Breast epithelium (tissue), 4 donors: ENCODE data around the gene CNGB1. TPM values are rescaled to one million over a fixed set of nuclear protein-coding genes. Genes with fewer than 3 reads are reported as not detected.

Experiments
- DNase-seq, 2 donors: peaks; one replicate each; pipeline ENCODE4 v3.0.0-alpha.2; 2019; ENCODE audit warnings: low spot score in 2 of 2
- H3K27ac ChIP-seq, 2 donors: fragments of 200-600 bp; sonication (generic) in 1 of 2; one replicate each; pipeline ENCODE4 v1.5.1; 2016 to 2019; ENCODE audit warnings: mild to moderate bottlenecking in 1 of 2
- H3K27me3 ChIP-seq, 2 donors: fragments of 200-600 bp; sonication (generic) in 1 of 2; one replicate each; pipeline versions ENCODE4 v1.5.1 to v1.6.0; 2017 to 2019; ENCODE audit warnings: control low read depth in 1 of 2, mild to moderate bottlenecking in 1 of 2
- H3K36me3 ChIP-seq: fragments of 200-600 bp; one replicate; pipeline ENCODE4 v1.5.1; 2019
- H3K4me1 ChIP-seq, 2 donors: fragments of 200-600 bp; sonication (generic); one replicate each; pipeline ENCODE4 v1.5.1; 2016 to 2019; ENCODE audit warnings: control low read depth in 1 of 2
- H3K4me3 ChIP-seq, 3 donors: fragments of 200-600 bp; sonication (generic); 1 replicate in 2 of 3; 2 replicates in 1 of 3; pipeline ENCODE4 v1.5.1; 2016 to 2019; ENCODE audit warnings: mild to moderate bottlenecking in 3 of 3, moderate library complexity in 2 of 3
- H3K9me3 ChIP-seq, 2 donors: fragments of 200-600 bp; sonication (generic) in 1 of 2; one replicate each; pipeline ENCODE4 v1.5.1; 2016 to 2019; ENCODE audit warnings: control low read depth in 1 of 2
- POLR2A ChIP-seq: fragments of 450-650 bp; IDR thresholded peaks from one replicate; pipeline ENCODE4 v1.6.1; 2016; ENCODE audit warnings: antibody characterized with exemption, mild to moderate bottlenecking, moderate library complexity
- POLR2AphosphoS5 ChIP-seq, 3 donors: sonication (generic); formaldehyde crosslinking; IDR thresholded peaks; one replicate each; pipeline ENCODE4 v1.6.1; 2017; ENCODE audit warnings: antibody characterized with exemption in 3 of 3
- intact Hi-C: fragments of 100-400 bp; cut with DNase I; formaldehyde crosslinking; loops from one replicate; pipeline ENCODE4 v1.15.1; 2023; ENCODE audit warnings: low total_unique reads
- total RNA-seq, 3 donors: library from RNA; depleted of rRNA; stranded (reverse); fragments of >200 nt; gene quantifications; one replicate each; pipeline ENCODE4 v1.1.0, GENCODE V29; 2016
- TF ChIP-seq, protein P1 (sequence below), 3 donors: fragments of 450-650 bp; IDR thresholded peaks; one replicate each; pipeline ENCODE4 v1.5.1; 2016 to 2017; ENCODE audit warnings: antibody characterized with exemption in 3 of 3, mild to moderate bottlenecking in 3 of 3, moderate library complexity in 3 of 3

CNGB1 gene
- total RNA-seq, 3 donors from 2014 or later: not detected

DNA sequence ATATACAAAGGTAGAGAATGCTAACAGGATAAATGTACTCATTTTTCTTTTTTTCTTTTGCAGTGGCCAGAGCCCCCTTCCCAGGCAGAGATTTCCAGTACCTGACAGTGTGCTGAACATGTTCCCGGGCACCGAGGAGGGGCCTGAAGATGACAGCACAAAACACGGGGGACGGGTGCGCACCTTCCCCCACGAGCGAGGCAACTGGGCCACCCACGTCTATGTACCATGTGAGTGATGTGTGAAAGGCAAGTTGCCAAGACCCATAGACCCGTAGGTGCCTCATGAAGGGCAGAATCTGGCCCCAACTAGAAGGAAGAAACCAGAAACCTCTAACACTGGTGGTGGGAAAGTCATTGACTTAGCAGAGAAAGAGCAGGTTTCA lies 31.5 kb upstream of the CNGB1 start:
- Histone ChIP-seq H3K4me1 (no peaks in the 10 kb centered on the region), H3K27me3 (no peaks in the 10 kb centered on the region), H3K9me3 (no peaks in the 10 kb centered on the region), H3K4me3 (no peak overlapping the region), H3K36me3 (peaks cover 5% of the 10 kb centered on the region), H3K27ac (no peak overlapping the region)
- intact Hi-C loops: loop anchor here (5.0 kb wide), 1 partner anchor 100 kb away; no protein-coding TSS in a partner anchor
- DNase-seq: no peak
- TF ChIP-seq POLR2AphosphoS5 (IDR thresholded peaks at IDR 0.05) (no peak), POLR2A (no peak)
- TF ChIP-seq, protein P1, sequence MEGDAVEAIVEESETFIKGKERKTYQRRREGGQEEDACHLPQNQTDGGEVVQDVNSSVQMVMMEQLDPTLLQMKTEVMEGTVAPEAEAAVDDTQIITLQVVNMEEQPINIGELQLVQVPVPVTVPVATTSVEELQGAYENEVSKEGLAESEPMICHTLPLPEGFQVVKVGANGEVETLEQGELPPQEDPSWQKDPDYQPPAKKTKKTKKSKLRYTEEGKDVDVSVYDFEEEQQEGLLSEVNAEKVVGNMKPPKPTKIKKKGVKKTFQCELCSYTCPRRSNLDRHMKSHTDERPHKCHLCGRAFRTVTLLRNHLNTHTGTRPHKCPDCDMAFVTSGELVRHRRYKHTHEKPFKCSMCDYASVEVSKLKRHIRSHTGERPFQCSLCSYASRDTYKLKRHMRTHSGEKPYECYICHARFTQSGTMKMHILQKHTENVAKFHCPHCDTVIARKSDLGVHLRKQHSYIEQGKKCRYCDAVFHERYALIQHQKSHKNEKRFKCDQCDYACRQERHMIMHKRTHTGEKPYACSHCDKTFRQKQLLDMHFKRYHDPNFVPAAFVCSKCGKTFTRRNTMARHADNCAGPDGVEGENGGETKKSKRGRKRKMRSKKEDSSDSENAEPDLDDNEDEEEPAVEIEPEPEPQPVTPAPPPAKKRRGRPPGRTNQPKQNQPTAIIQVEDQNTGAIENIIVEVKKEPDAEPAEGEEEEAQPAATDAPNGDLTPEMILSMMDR (IDR thresholded peaks at IDR 0.05): no peak

DNA sequence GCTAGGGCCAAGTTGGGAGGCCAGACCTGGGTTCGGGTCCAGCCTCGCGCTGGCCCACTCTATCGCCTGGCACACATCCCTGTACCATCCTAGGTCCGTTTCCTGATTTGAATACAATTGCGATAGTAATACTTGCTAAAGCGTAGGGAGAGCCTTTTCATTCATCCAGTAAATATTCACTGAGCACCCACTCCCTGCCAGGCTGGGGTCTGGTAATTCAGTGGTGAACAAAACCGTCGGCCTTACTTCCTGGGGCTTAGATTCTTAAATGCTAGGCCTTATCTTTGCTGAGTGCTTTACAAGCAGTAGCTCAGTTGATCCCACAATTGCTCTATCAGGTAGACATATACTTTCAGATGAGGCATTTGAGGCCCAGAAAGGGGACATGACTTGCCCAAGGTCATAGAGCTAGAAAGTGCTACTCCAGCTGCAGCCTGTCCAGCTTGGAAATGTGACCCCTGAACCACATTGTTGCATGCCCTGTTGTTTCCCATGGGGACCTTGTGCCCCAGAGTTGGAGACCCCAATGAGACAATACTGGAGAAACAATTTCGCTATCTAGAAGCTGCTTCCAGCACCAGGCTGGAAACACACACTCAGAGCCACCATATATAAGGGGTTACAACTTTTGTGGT lies 31.0 kb upstream of the CNGB1 start:
- H3K27ac ChIP-seq: peak overlapping the region; percentile 83 to 87
- intact Hi-C loops: loop anchor here (5.0 kb wide), 1 partner anchor 100 kb away; no protein-coding TSS in a partner anchor
- peak overlapping the region; percentile 59 to 77 (median 74) for H3K4me3 ChIP-seq
- peaks cover 5% of the 10 kb centered on the region for H3K36me3 ChIP-seq
- TF ChIP-seq, protein P1 (IDR thresholded peaks at IDR 0.05): no peak
- no peak for TF ChIP-seq POLR2AphosphoS5 (IDR thresholded peaks at IDR 0.05)
- no peak for TF ChIP-seq POLR2A
- H3K9me3 ChIP-seq: no peaks in the 10 kb centered on the region
- DNase-seq: no peak
- no peaks in the 10 kb centered on the region for H3K4me1 ChIP-seq
- no peaks in the 10 kb centered on the region for H3K27me3 ChIP-seq

DNA sequence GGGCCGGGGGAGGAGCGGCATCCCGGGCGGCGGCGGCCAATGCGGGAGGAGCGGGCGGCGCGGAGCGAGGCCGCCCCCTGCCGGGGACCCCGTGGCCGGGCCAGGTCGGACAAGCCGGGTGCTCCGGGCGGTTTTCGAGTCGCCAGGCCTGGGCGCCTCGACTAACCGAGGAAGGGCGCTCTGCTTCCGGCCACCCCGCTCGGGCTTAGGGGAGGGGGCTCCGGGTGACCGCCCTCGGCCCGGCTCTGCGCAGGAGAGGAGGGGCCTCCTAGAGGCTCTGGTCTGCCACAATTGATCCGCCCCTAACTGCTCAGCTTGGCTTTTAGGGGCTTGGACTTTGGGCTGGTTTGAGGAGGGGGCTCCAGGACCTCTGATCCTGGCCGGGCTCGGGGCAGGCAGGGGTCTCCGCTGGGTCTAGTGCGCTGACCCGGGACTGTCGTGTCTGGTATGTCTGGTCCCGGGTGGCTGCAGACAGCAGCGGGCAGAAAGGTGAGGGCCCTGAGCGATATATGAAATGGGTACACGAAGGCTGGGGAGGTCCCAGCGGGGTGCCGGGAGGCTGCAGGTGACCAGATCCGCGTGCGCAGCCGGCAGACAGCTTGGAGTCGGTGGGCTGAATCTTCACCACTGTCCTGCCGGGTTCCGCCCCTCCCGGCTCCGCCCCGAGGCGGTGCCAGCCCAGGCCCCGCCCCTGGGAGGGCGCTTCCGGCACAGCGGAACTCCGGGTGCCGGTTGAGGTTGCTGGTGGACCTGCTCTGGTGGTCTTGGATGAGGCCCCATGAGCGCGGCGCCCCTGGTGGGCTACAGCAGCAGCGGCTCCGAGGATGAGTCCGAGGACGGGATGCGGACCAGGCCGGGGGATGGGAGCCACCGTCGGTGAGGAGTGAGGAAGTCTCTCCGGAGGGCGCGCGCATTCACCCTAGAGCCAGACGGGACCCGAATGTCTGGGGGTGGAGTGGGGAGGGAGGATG lies 30.1 kb upstream of the CNGB1 start, which contains the start of gene USB1:
TSS of gene USB1 (plus strand) at position 702 of the 971 bp plus-strand sequence. CDS start at position 779, 77 bp downstream.
- DNase-seq: peak; percentile 71 to 83
- H3K9me3 ChIP-seq: no peaks in the 10 kb centered on the region
- peak within 1 kb of the TSS; percentile 59 to 77 (median 74) for H3K4me3 ChIP-seq
- H3K27me3 ChIP-seq: no peaks in the 10 kb centered on the region
- peaks cover 5% of the 10 kb centered on the region for H3K36me3 ChIP-seq
- TF ChIP-seq, protein P1 (IDR thresholded peaks at IDR 0.05): peak in 2 of 3 donors; percentile 41 to 50
- TF ChIP-seq POLR2A (peak; percentile 40), POLR2AphosphoS5 (IDR thresholded peaks at IDR 0.05) (peak; percentile 30 to 66 (median 59))
- intact Hi-C loops: loop anchor here (5.0 kb wide), 1 partner anchor 99 kb away; no protein-coding TSS in a partner anchor
- H3K4me1 ChIP-seq: no peaks in the 10 kb centered on the region
- peak within 1 kb of the TSS; percentile 83 to 87 for H3K27ac ChIP-seq

DNA sequence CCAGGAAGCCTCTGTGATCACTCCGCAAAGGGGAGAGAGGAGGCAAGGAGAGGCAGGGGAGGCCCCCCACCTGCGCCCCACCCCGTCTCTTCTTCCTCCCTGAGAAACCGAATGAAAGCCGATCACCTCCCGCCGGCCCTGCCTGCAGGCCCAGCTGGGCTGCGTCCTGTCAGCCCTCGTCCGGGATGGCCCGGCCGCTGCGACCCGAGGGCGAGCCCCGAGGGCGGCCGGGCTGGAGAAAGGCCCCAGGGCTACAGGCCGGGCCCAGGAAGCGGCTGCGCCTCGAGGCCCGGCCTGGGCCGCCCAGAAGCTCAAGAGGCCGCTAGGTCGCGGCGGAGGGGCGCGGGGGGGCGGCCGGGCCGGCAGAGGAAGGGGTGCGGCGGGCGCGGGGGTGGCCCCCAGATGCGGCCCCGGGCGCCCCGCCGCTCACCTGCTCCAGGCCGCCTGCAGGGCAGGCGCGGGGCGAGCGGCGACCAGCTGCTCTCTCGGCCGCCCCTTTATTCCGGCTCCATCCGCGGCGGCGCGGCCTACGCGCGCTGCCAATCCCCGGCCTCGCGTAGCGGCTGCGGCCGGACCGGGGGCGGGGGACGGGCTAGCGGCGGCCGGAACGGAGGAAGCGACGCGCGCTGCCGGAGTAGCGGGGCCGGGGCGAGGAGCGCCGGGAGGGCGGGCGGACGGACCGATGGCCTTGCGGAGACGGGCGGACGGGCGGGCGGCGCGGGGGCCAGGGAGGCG lies 29.2 kb upstream of the CNGB1 start, which contains the start of gene ZNF319:
TSS of gene ZNF319 (minus strand) at position 702 of the 735 bp plus-strand sequence. CDS start 2,407 bp downstream, outside the sequence.
- no peaks in the 10 kb centered on the region for H3K9me3 ChIP-seq
- peaks cover 5% of the 10 kb centered on the region for H3K36me3 ChIP-seq
- intact Hi-C loops: loop anchor here (5.0 kb wide), 1 partner anchor 98 kb away; no protein-coding TSS in a partner anchor
- H3K27ac ChIP-seq: peak within 1 kb of the TSS; percentile 83 to 87
- no peak for TF ChIP-seq POLR2A
- TF ChIP-seq POLR2AphosphoS5 (IDR thresholded peaks at IDR 0.05): no peak
- TF ChIP-seq, protein P1 (IDR thresholded peaks at IDR 0.05): no peak
- peak within 1 kb of the TSS; percentile 59 to 77 (median 74) for H3K4me3 ChIP-seq
- no peaks in the 10 kb centered on the region for H3K4me1 ChIP-seq
- no peak for DNase-seq
- H3K27me3 ChIP-seq: no peaks in the 10 kb centered on the region
